Hematopoietic multipotent progenitor cell (in vitro differentiated cells): Measurements from ENCODE around the gene CTXND1. TPM values are rescaled to one million over a fixed set of nuclear protein-coding genes. Genes with fewer than 3 reads are reported as not detected.

Source experiments
- DNase-seq, 3 donors: peaks; one replicate each; pipeline ENCODE4 v3.0.0-alpha.2; 2011 to 2015; ENCODE audit warnings: low read depth in 2 of 3, low spot score in 2 of 3
- total RNA-seq: library from RNA; depleted of rRNA; stranded (reverse); fragments of >200 nt; gene quantifications from one replicate; pipeline ENCODE4 v1.2.3, GENCODE V29; 2012

CTXND1 gene
- total RNA-seq, 1 donor = not detected

DNA sequence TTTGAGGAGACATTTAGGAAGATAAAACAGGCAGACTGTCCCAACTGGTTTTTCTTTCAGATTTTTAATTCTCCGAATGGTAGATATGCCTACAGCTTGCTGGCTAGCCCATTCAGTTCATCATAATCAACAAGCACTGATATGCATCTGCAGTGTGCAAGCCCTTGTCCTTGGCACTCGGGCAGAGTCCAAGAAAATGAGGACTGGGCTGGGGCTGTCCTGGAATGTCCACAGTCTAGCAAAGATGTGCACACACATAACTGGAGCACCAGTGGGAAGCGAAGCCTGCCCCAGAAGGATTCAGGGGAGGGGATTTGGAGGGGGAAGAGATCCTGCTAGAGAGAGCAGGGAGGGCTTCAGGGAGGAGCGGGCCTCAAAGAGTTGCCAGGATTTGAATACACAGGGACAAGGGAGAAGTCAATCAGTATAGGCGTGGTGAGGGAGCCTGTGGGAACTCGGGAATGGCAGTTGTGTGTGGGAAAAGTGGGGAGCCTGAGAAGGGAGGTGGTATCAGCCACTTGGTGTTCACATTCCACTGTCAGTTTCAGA, 90.5 kb downstream of the CTXND1 start:
- no peak for DNase-seq

DNA sequence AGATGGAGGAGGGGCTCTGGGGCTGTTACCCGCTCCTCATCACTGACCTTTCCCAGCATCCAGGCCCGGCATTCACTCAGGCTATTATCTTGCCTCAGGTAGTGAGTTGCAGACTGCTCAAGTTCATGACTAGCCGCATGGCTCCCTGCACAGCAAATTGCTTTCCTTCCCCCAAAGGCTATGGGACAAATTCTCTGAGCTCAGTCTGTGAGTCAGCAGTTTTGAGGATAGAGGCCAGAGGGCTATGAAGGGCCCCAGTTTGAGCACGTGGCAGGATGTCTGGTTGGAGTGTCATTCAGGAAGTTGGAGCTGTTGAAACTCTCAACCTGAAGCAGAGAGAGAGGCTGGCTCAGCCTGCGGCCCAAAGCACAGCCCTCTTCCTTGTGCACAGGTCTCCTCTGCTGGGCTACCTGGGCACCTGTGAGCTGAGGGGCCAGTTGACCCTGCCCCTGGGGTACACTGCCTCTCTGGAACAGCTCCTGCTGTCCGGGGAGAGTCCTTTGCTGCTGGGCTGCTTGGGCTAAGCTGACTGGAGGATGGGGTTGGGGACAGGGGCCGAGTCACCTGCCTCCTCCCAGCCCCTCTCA, 91.3 kb downstream of the CTXND1 start:
- DNase-seq = peak in 2 of 3 donors; percentile 88 to 97

DNA sequence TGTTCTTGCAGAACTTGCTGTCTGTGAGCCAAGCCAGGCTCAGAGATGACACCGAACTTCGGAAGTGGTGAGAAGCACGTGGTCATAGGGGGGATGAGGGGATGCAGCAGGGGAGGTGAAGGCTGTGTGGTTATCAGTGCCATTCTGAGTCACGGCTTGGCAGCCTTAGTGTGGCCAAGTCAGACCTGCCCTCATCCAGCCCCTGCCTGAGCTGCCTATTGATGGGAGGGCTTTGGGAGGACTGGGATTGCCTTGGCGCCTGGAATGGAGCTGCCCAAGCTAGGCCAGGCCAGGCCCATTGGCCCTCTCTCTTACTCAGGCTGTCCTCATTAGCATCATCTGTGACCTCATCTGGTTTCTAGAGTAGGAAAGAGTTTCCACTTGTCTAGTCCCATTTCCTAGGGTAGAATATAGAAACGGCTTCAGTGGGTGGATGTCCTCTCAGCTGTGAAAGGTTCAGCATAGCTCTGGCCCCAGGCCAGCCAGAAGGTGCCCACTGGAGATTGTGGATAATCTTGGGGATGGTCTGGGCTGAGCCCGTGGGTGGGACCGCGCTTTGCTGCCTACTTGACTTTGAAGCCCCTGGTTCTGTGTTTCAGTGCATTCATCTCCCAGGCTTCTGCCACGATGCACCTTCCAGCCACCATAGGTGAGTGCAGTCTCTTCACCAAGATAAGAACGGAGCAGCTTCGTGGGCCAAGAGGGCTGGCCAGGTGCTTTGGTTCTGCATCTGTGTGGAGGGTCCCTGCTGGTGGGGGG, 92.0 kb downstream of the CTXND1 start:
- DNase-seq = peak in 1 of 3 donors; percentile 24

DNA sequence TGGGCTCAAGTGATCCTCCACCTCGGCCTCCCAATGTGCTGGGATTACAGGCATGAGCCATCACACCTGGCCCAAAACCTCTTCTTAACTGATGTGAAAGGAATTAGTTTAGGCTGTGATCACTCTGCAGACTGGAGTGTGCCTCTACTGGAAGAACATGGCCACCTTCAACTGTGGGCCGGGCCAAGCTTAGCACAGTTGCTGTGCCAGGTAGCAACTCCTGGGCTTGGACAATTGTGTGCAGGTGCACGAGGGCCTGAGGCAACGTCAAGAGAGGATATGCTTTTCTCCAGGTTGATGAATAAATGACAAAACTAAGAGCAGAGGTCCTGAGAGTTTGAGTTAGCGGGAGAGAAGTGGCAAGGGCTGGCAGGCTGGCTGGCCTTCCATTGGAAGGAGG, 92.7 kb downstream of the CTXND1 start:
- no peak for DNase-seq

DNA sequence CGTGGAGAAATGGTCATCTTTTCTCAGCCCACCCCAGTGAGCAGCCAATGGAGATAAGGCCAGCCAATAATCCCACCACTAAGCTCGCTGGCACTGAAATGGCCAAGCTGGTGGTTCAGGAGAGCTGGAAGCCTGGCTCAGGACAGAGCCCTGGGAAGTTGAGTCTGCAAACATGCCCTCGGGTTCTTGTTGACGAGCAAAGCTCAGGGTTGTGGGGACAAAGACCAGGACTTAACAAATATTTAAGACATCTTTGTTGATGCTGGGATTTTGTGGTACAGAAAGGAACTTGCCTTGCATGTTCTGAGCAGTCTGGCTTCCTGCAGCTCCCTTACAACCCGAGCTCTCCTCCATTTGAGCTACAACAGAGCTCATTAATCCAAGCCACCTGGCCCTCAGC, 94.8 kb downstream of the CTXND1 start:
- DNase-seq = no peak

DNA sequence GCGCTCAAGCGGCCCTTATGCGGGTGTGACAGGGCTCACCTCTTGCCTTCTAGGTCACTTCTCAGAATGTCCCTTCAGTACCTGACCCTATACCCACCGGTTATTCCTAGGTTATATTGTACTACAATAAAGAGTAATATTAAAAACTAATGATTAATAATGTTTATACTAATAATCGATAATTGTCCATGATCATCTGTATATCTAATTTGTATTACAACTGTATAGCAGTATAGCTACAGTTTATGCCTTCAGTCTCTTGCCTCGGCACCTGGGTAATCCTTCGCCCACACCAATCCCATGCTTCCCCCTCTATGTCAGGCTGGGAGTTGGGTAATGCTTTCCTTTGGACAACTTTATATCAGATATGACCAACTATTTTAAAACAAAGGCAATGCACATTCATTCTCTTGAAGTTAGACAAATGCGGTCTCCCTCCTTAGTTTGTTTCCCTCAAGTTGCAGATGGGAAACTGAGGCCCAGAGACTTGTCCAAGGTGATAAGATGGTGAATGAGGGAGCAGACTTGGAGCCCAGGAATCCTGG, 95.8 kb downstream of the CTXND1 start:
- no peak for DNase-seq

DNA sequence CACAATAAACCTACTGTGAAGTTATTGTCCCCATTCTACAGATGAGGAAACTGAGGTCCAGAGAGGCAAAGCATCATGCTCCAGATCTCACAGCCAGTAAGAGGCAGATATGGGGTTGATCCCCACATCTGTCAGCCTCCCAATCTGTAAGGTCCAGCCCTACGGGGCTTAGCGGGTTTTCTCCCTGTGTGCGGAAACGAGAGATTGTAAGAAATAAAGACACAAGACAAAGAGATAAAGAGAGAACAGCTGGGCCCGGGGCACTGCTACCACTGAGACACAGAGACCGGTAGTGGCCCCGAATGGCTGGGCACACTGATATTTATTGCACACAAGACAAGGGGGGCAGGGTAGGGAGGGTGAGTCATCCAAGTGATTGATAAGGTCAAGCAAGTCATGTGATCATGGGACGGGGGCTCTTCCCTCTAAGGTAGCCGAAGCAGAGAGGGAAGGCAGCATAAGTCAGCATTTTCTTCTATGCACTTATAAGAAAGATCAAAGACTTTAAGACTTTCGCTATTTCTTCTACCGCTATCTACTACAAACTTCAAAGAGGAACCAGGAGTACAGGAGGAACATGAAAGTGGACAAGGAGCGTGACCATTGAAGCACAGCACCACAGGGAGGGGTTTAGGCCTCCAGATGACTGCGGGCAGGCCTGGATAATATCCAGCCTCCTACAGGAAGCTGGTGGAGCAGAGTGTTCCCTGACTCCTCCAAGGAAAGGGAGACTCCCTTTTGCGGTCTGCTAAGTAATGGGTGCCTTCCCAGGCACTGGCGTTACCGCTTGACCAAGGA, 96.4 kb downstream of the CTXND1 start:
- DNase-seq = peak in 2 of 3 donors; percentile 53 to 59

DNA sequence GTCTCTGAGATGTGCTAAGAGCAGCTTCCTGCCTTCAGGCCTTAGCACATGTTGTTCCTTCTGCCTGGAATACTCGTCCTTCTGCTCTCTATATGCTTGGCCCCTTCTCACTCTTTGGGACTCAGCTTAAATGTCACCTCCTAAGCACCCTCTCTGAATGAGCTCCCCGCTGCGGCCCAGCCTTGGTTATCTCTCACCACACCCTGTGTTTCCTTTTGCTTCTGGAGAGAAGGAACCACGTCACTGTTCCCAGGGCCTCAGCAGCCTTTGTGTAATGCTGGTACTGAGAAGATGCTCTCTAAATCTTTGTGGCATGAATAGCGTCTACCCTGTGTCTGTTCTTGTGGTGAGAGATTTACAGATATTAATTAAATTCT, 97.0 kb downstream of the CTXND1 start:
- DNase-seq = no peak

DNA sequence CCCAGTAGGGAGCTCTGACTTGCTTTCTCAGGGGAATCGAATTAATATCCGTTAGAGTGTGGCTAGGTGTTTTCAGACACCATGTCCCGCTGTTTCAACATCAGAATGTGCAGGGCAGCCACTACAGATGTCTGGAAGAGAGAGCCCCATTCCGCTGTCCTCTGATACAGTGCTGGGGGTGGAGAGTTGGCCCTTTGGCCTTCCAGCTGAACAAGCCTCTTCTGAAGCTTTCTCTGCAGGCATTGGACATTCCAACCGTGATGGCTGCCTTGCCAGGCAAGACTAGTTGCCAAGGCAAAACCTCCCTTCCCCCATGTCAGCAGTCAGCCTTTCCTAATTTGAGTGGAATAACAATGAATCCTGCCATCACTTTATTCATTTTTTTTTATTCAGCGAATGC, 97.7 kb downstream of the CTXND1 start:
- no peak for DNase-seq

DNA sequence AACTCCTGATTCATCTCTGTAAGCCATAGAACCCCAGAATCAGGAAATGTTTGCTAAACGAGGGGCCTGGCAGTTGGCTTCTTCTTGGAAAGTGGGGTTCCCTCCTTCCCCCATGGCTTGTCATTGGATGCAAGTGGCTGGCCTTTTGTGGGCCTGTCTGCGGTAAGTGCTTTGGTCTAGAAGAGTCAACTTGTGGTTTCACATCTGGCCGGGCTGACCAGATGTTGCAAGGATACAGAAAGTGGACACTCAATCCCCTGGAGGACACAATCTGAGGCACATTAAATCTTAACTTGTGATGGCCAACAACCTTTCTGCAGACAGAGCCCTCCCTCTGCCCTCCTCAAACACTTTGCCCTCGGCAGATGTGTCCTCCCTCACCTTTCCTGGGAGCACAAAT, 98.1 kb downstream of the CTXND1 start:
- no peak for DNase-seq

DNA sequence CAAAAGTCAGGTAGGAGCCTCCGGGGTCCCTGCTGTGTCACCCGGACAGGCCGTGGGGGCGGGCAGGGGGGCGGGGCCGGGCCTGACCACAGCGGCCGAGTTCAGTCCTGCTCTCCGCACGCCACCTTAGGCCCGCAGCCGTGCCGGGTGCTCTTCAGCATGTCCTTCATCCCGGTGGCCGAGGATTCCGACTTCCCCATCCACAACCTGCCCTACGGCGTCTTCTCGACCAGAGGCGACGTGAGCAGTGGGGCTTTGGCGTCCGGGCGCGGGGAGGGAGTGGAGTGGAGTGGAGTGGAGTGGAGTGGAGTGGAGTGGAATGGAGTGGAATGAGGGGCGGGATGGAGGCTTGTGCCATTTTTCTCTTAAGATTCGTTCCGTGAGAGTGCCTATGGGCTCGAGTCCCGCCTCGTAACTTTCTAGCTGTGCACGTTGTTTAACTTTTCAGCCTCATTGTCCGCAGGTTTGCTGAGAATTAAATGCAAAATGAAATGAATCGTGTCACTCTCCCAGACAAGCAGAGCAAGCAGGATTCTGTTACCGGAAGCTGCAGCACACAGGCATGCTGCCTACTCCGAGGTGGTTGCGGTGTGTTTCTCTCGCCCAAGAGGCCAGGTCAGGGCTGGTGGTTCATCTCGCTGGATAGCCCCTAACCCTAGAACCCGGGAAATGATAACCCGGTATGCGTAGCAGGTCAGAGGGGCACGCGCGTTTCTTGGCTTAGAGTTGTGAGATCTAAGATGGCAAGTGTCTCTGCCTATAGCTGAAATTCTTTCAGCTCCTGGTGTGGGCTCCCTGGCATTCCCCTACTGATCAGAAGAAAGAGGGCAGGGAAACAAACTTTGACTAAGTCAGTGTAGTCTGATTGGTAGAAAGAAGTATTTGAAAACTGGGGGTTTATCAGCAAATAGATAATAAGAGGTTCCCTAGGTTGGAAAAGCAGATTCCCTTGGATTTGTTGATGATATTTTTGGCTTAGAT, 98.8 kb downstream of the CTXND1 start, which contains the start of gene FAH:
Gene FAH, plus strand, starts transcription at position 104 of the 981 bp plus-strand sequence. Its CDS starts 56 bp downstream, at position 160.
- peak in 2 of 3 donors; percentile 19 to 71 for DNase-seq

DNA sequence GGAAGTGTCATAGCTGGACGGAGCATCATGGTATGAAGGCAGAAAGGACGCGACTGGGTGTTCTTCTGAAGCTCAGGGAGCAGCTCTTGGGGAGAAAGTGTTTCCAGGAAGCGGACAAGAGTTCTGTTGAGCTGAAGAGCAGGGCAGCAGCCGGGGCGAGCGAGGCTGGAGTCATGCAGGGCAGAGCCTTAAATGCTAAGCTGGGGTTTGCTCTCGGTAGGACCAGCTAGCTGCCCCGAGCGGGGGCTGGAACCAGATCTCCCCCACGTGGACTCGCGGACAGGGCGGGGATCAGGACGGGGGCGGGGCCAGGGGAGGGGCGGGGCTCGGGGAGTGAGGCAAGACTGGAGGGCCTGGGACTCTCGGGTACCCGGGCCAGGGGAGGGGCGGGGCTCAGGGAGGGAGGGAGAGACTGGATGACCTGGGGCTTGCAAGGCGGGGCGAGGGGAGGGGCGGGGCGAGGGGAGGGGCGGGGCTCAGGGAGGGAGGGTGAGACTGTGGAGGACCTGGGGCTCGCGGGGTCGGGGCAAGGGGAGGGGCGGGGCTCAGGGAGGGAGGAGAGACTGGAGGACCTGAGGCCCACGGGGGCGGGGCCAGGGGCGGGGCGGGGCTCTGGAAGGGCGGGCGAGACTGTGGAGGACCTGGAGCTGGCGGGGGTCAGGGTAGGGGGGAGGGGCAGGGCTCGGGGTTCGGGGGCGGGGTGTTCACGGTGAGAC, 99.7 kb downstream of the CTXND1 start:
- DNase-seq = peak; percentile 66 to 95 (median 94)

DNA sequence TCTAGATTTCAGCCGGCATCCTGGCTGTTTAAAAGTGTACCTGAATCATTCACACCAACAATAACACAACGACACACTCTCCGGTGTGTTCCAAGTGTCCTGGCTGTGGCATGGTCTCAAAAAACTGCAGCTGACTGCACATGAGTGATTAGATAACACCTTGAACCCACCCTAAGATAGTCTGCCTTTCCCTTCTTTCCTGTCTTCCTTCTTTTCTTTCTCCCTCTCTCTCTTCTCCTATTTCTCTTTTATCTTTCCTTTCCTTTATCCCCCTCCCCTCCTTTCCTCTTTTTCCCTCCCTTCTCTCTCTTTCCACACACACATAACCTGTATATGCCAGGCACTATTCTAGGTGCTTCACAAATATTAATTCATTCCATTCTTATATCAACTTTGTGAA, 100.4 kb downstream of the CTXND1 start:
- DNase-seq = no peak

DNA sequence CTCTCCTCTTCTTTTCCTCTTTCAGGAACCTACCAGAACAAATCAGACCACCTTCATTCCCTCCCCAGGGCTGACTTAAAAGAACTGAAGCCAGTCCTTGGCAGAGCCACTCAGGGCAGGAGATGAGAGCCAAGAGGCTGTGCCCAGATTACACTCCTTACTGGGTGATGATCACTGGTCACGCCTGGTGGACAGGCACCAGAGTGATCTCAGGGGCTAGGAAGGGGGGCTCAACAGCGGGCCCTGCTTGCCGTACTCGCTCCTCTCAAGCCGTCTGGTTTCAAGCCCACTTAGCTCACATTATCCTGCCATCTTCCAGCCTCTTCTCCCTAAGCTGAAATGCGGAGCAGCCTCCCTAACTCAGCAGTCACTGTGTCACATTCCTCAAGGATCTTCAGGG, 100.9 kb downstream of the CTXND1 start:
- DNase-seq = no peak

Other genes starting within 250 kb of the CTXND1 start
- 166 TPM for gene ZFAND6, start 192.5 kb downstream of the CTXND1 start, total RNA-seq
- gene FAH, start 99.2 kb downstream of the CTXND1 start, total RNA-seq = 32.9 TPM
- gene ARNT2, start 152.2 kb upstream of the CTXND1 start, total RNA-seq = 0.54 TPM